SJCRH30 (cell line): ENCODE data around the gene CADPS2. TPM values are rescaled to one million over a fixed set of nuclear protein-coding genes. Genes with fewer than 3 reads are reported as not detected.
"Not testable (repeated sequence)": the region's sequence is repeated elsewhere in the genome, so short reads cannot be mapped to it uniquely, and the experiment has no call there.

Experiments
- DNase-seq, 2 experiments: peaks; one replicate each; pipeline ENCODE4 v3.0.0-alpha.2; 2015 to 2020
- H3K27ac ChIP-seq: fragments of 250-450 bp; sonication (Bioruptor Pico); 2 replicates; pipeline ENCODE4 v1.5.1; 2020; ENCODE audit warnings: mild to moderate bottlenecking, moderate library complexity
- H3K27me3 ChIP-seq: fragments of 250-450 bp; sonication (Bioruptor Pico); 2 replicates; pipeline ENCODE4 v1.5.1; 2020; ENCODE audit warnings: mild to moderate bottlenecking, moderate library complexity
- H3K36me3 ChIP-seq: fragments of 250-450 bp; sonication (Bioruptor Pico); 2 replicates; pipeline ENCODE4 v1.5.1; 2020; ENCODE audit warnings: mild to moderate bottlenecking, moderate library complexity
- H3K4me1 ChIP-seq: fragments of 250-450 bp; sonication (Bioruptor Pico); 2 replicates; pipeline ENCODE4 v1.5.1; 2020; ENCODE audit warnings: mild to moderate bottlenecking, moderate library complexity
- H3K4me3 ChIP-seq: fragments of 250-450 bp; sonication (Bioruptor Pico); 2 replicates; pipeline ENCODE4 v1.5.1; 2020; ENCODE audit warnings: mild to moderate bottlenecking, moderate library complexity
- H3K9me3 ChIP-seq: fragments of 250-450 bp; sonication (Bioruptor Pico); replicated peaks from 2 replicates; pipeline ENCODE4 v1.5.1; 2020; ENCODE audit warnings: mild to moderate bottlenecking, moderate library complexity
- total RNA-seq: library from RNA; depleted of rRNA; stranded (reverse); fragments of >200 nt; shearing (Covaris generic); gene quantifications from 2 replicates; pipeline ENCODE4 v1.2.3, GENCODE V29; 2014

Gene CADPS2
- total RNA-seq, 1 experiment from 2014 or later = not detected

DNA sequence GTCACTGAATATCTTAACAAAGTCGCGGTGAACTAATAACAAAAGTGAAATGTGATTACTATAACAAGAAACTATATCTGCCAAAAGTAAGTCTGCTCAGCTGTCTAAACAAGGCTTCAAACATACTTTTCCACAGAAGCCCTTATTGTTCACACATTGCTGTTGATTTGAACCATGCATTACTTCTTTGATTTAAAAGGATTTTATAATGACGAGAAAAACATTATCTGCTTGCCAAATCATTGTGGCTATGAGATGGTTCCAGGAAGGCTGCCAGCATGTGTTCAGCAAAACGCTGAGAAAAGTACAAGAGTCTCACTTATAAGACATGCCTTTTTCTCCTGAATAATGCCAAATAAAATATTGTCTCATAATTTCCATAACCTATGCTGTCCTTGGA lies 211.8 kb downstream of the CADPS2 start:
- Histone ChIP-seq H3K4me1 (no peaks in the 10 kb centered on the region), H3K27ac (no peak overlapping the region), H3K36me3 (no peaks in the 10 kb centered on the region), H3K9me3 (no peaks in the 10 kb centered on the region), H3K4me3 (no peak overlapping the region), H3K27me3 (no peaks in the 10 kb centered on the region)
- no peak for DNase-seq

DNA sequence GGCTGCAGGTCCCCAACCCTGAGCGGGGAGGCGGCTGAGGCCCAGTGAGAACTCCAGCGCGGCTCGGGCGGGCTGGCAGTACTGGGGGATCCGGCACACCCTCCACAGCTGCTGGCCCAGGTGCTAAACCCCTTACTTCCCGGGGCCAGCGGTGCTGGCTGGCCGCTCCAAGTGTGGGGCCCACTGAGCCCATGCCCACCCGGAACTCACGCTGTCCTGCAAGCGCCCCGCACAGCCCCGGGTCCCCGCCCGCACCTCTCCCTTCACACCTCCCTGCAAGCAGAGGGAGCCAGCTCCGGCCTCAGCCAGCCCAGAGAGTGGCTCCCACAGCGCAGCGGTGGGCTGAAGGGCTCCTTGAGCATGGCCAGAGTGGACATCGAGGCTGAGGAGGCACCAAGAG lies 212.3 kb downstream of the CADPS2 start:
- no peak overlapping the region for H3K27ac ChIP-seq
- H3K36me3 ChIP-seq = no peaks in the 10 kb centered on the region
- H3K27me3 ChIP-seq = no peaks in the 10 kb centered on the region
- H3K4me3 ChIP-seq = no peak overlapping the region
- H3K9me3 ChIP-seq = no peaks in the 10 kb centered on the region
- H3K4me1 ChIP-seq = no peaks in the 10 kb centered on the region
- no peak for DNase-seq

GRCh38 chr7:122672536-122672935 lies 213.7 kb downstream of the CADPS2 start:
- no peaks in the 10 kb centered on the region for H3K9me3 ChIP-seq
- H3K27me3 ChIP-seq = no peaks in the 10 kb centered on the region
- no peaks in the 10 kb centered on the region for H3K36me3 ChIP-seq
- H3K4me1 ChIP-seq = no peaks in the 10 kb centered on the region
- H3K27ac ChIP-seq = no peak overlapping the region
- DNase-seq = no peak
- H3K4me3 ChIP-seq = no peak overlapping the region

DNA sequence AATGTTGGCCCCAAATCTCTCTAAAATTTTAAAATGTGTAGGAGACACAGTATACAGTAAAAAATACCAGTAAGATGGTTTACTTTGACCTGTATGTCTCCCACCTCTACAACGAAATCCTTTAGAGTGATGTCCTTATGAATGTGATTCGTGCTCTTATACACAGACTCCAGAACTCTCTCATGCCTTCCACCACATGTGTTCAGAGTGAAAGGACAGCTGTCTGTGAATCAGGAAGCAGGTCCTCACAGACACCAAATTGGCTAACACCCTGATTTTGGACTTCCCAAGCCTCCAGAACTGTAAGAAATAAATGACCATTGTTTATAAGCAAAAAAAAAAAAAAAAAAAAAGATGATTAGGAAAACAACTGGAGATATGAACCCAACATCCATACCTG lies 222.5 kb downstream of the CADPS2 start:
- DNase-seq = no peak
- no peaks in the 10 kb centered on the region for H3K4me1 ChIP-seq
- no peaks in the 10 kb centered on the region for H3K27me3 ChIP-seq
- no peaks in the 10 kb centered on the region for H3K36me3 ChIP-seq
- H3K9me3 ChIP-seq = no peaks in the 10 kb centered on the region
- no peak overlapping the region for H3K4me3 ChIP-seq
- no peak overlapping the region for H3K27ac ChIP-seq

DNA sequence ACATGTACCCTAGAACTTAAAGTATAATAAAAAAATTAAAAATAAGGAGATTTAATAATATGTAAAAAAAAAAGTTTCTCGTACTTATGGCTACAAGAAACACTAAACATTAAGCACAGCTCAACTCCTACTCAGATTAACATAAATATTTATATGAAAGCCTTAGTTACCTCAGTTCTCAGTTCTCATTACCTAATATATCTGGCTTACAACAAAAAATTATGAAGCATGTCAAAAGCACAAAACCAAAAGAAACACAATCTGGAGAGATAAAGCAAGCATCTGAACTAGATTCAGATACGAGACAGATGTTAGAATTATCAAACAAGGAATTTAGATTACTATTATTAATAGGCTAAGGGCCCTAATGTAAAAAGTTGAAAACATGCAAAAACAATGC lies 227.4 kb downstream of the CADPS2 start:
- H3K4me3 ChIP-seq = no peak overlapping the region
- no peak for DNase-seq
- H3K36me3 ChIP-seq = no peaks in the 10 kb centered on the region
- H3K27me3 ChIP-seq = no peaks in the 10 kb centered on the region
- H3K4me1 ChIP-seq = no peaks in the 10 kb centered on the region
- no peak overlapping the region for H3K27ac ChIP-seq
- H3K9me3 ChIP-seq = no peaks in the 10 kb centered on the region

DNA sequence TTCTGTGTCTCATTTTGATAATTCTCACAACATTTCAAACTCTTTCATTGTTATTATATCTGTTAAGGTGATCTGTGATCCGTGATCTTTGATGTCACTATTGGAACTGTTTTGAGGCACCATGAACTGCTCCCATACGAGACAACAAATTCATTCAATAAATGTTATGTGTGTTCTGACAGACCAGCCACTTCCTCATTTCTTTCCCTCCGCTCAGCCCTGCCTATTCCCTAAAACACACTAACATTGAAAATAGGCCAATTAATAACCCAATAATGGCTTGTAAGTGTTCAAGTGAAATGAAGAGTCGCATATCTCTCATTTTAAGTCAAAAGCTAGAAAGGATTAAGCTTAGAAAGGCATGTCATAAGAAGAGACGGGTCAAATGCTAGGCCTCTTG lies 232.6 kb downstream of the CADPS2 start:
- H3K27ac ChIP-seq = no peak overlapping the region
- no peak overlapping the region for H3K4me3 ChIP-seq
- no peaks in the 10 kb centered on the region for H3K36me3 ChIP-seq
- H3K9me3 ChIP-seq = no peaks in the 10 kb centered on the region
- DNase-seq = no peak
- H3K4me1 ChIP-seq = no peaks in the 10 kb centered on the region
- peaks cover 10% of the 10 kb centered on the region; the same call in 1 of the 2 replicates for H3K27me3 ChIP-seq

DNA sequence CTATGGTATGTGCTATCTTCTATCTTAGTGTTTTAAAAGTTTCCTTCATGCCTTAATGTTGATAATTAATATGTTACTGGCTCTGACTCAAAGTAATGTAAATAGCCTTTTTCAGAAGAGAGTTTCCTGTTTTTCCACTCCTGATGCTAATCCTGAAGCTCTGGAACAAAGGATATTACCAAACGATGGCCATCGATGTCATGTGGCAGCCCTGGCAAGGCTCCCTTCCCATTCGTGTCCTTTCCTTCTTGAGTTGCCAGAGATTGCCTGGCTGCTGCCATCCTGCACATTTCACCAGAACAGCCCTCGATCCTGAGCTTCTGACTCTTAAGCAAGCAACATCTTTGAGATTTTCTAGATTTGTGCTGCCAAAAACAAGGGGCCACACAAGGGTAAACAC lies 233.4 kb downstream of the CADPS2 start:
- Histone ChIP-seq H3K36me3 (no peaks in the 10 kb centered on the region), H3K27ac (no peak overlapping the region), H3K9me3 (no peaks in the 10 kb centered on the region), H3K4me1 (no peaks in the 10 kb centered on the region), H3K27me3 (peaks cover 13% of the 10 kb centered on the region; the same call in 1 of the 2 replicates), H3K4me3 (no peak overlapping the region)
- DNase-seq = no peak

- no peak for DNase-seq
- Histone ChIP-seq H3K4me3 (no peak overlapping the region), H3K27me3 (peaks cover 13% of the 10 kb centered on the region; the same call in 1 of the 2 replicates)
Observed at GRCh38 chr7:122651451-122651850, 234.8 kb downstream of the CADPS2 start.

DNA sequence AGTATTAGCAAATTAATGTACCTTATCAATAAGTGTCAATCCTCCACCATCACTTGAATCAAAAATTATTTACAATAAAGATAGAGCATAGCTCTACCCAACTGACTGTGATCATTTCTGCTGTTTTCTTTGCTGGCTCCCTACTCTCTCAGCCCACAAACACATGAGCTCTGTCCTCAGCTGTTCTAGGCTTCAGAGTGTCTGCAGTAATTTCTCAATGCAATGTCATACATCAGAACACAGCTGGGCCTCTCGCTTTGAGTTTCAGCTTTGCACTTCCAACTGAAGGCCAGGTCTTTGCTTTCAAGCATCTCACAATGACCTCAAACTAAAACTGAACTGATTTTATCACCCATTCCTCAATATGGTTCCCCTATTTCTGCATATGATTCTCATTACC lies 243.0 kb downstream of the CADPS2 start:
- Histone ChIP-seq H3K27me3 (0 out of 2 replicates have a peak, but pooled peaks cover 6% of the 10 kb centered on the region), H3K36me3 (no peaks in the 10 kb centered on the region), H3K27ac (no peak overlapping the region), H3K4me1 (no peaks in the 10 kb centered on the region), H3K4me3 (no peak overlapping the region), H3K9me3 (no peaks in the 10 kb centered on the region)
- no peak for DNase-seq

More at GRCh38 chr7:122651451-122651850, 234.8 kb downstream of the CADPS2 start:
- H3K27ac ChIP-seq = no peak overlapping the region
- no peaks in the 10 kb centered on the region for H3K4me1 ChIP-seq
- no peaks in the 10 kb centered on the region for H3K9me3 ChIP-seq
- no peaks in the 10 kb centered on the region for H3K36me3 ChIP-seq

- H3K9me3 ChIP-seq = no peaks in the 10 kb centered on the region
- 0 out of 2 replicates have a peak, but pooled peaks cover 3% of the 10 kb centered on the region for H3K27me3 ChIP-seq
- H3K4me1 ChIP-seq = no peaks in the 10 kb centered on the region
- DNase-seq = no peak
- no peak overlapping the region for H3K4me3 ChIP-seq
- no peak overlapping the region for H3K27ac ChIP-seq
- no peaks in the 10 kb centered on the region for H3K36me3 ChIP-seq
Observed at GRCh38 chr7:122638459-122638858, 247.8 kb downstream of the CADPS2 start.

GRCh38 chr7:122637784-122638183 lies 248.5 kb downstream of the CADPS2 start:
- H3K27ac ChIP-seq = no peak overlapping the region
- H3K36me3 ChIP-seq = no peaks in the 10 kb centered on the region
- 0 out of 2 replicates have a peak, but pooled peaks cover 3% of the 10 kb centered on the region for H3K27me3 ChIP-seq
- H3K9me3 ChIP-seq = no peaks in the 10 kb centered on the region
- H3K4me1 ChIP-seq = no peaks in the 10 kb centered on the region
- H3K4me3 ChIP-seq = no peak overlapping the region
- no peak for DNase-seq

- not testable (repeated sequence) for H3K27me3 ChIP-seq, H3K36me3 ChIP-seq, H3K27ac ChIP-seq, DNase-seq, H3K4me3 ChIP-seq, H3K4me1 ChIP-seq, H3K9me3 ChIP-seq
Observed at GRCh38 chr7:122635481-122635880, 250.8 kb downstream of the CADPS2 start.

DNA sequence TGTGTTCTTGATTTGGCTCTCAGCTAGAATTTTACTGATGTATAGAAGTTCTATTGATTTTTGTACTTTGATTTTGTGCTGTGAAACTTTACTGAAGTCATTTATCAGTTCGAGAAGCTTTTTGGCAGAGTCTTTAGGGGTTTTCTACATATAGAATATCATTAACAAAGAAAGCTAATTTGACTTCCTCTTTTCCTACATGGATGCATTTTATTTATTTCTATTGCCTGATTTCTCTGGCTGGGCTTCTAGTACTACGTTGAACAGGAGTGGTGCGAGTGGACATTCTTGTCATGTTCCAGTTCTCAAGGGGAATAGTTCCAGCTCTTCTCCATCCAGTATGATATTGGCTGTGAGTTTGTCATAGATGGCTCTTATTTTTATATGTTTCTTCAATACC lies 252.8 kb downstream of the CADPS2 start:
- Histone ChIP-seq H3K27me3 (no peaks in the 10 kb centered on the region), H3K4me1 (no peaks in the 10 kb centered on the region), H3K27ac (no peak overlapping the region), H3K36me3 (no peaks in the 10 kb centered on the region), H3K9me3 (no peaks in the 10 kb centered on the region; the same call in 1 of the 2 replicates), H3K4me3 (no peak overlapping the region)
- DNase-seq = no peak

DNA sequence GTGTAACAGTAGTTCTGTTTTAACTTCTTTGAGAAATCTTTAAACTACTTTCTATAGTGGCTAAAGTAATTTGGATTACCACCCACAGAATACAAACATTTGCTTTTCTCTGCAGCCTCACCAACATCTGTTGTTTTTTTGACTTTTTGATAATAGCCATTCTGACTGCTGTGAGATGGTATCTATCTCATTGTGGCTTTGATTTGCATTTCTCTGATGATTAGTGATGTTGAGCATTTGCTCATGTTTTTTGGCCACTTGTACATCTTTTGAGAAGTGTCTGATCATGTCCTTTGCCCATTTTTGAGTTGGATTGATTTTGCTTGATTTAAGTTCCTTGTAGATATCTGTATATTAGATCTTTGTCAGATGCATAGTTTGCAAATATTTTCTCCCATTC lies 254.0 kb downstream of the CADPS2 start:
- H3K27ac ChIP-seq = no peak overlapping the region
- no peak overlapping the region for H3K4me3 ChIP-seq
- no peaks in the 10 kb centered on the region for H3K36me3 ChIP-seq

GRCh38 chr7:122629412-122629953 lies 256.8 kb downstream of the CADPS2 start:
- Histone ChIP-seq H3K4me3 (no peak overlapping the region), H3K27me3 (no peaks in the 10 kb centered on the region), H3K9me3 (no peaks in the 10 kb centered on the region; the same call in none of the 2 replicates), H3K4me1 (no peaks in the 10 kb centered on the region), H3K36me3 (no peaks in the 10 kb centered on the region), H3K27ac (no peak overlapping the region)
- DNase-seq = no peak

More for the DNA sequence above, 254.0 kb downstream of the CADPS2 start:
- H3K27me3 ChIP-seq = no peaks in the 10 kb centered on the region
- no peaks in the 10 kb centered on the region; the same call in 1 of the 2 replicates for H3K9me3 ChIP-seq
- DNase-seq = no peak
- H3K4me1 ChIP-seq = no peaks in the 10 kb centered on the region
